ENCODE measurements around the gene IRF2BP2. TPM values are rescaled to one million over a fixed set of nuclear protein-coding genes. Genes with fewer than 3 reads are reported as not detected.

IRF2BP2 gene
- total RNA-seq, 4 donors from 2014 or later: 40.1 to 50.4 (median 47.4) TPM

DNA sequence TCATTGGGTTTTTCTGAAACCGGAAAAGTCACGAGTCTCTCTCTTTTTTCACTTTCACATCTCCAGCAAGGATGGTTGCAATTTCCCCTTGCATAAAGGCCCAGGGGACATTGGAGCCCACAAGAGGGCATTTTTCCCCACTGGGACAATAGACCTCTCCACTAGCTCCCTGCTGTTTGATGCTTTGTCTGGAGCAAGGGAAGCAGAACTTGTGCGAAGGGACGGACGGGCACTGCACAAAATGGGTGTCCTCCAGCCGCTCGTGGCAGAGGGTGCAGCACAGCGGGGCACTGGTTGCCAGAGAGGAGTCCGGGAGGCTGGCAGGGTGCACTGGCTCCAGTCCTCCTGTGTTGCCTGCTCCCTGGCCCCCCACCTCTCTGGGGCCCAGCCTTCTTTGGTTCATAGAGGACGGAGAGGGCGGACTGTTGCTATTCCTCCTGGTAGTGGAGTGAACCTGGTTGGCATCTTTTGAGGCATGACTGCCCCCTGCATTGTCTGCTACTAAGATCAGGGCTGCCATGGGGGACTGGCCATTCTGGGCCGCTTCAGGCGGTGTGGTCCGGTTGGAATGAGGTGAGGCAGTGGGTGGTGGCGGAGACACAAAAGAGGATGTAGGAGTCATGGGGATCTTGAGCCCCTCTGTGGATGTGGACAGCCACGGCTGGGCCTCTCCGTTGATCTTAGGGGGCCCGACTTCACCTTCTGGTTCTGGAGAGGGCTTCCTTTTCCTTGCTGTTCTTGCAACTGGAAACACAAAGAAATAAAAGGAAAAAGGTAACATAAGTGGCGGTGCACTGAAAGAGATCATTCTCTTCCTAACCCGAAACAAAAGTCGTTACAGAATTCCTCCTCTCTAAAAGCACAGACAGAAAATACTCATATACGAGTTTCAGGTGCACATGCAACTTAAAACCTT is 2.6 kb downstream of the IRF2BP2 start:
- TF ChIP-seq, protein P1, sequence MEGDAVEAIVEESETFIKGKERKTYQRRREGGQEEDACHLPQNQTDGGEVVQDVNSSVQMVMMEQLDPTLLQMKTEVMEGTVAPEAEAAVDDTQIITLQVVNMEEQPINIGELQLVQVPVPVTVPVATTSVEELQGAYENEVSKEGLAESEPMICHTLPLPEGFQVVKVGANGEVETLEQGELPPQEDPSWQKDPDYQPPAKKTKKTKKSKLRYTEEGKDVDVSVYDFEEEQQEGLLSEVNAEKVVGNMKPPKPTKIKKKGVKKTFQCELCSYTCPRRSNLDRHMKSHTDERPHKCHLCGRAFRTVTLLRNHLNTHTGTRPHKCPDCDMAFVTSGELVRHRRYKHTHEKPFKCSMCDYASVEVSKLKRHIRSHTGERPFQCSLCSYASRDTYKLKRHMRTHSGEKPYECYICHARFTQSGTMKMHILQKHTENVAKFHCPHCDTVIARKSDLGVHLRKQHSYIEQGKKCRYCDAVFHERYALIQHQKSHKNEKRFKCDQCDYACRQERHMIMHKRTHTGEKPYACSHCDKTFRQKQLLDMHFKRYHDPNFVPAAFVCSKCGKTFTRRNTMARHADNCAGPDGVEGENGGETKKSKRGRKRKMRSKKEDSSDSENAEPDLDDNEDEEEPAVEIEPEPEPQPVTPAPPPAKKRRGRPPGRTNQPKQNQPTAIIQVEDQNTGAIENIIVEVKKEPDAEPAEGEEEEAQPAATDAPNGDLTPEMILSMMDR (IDR thresholded peaks at IDR 0.05; ENCODE audit: low read depth): no peak

DNA sequence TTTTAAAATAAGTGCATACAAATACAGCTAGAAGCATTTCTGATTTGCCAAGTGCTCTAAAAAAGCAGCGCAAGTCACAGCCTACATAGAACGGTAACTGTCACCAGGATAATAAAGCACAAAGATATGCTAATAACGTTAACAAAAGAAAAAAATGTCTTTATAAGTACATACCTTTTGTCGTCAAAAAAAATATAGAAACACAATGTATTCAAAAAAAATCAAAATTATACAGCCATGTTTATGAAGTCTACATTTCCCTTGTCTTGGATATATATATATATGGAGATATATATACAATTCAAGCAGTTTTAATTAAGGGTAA is 3.2 kb downstream of the IRF2BP2 start:
- TF ChIP-seq, protein P1 (IDR thresholded peaks at IDR 0.05; ENCODE audit: low read depth): no peak

DNA sequence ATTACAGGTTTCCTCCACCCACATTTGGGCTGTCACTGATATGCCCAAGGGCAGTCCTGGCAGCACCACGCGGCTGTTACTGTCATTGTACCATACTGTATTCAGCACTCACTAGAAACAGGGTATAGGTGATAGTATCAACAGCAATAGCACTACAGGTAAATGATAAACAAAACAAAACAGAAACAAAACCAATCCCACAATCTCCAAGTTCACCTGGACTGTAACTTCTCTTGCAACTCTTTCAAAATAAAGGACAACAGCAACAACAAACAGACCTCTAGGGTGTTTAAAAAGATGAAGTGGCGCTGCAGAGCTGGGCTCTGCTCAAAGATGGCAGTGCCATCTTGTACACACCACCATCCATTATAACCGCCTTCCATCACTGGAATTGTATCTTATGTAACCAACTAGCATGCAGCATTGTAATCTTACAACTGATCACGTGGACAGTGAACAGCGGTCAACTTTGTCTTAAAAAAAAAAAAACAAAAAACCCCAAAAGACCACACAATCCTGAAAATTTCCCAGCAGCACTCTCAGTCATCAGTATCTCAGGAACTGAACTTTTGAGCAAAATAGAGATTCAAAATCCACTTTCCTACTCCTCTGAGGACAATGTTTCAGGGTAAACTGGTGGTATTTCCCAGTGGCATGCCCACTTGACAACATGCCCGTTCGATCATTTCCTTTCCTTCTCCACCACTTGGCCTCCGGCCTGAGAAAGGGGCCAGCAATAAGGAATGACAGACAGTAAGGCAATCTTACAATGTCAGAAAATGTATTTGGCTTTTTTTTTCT is 3.8 kb downstream of the IRF2BP2 start:
- TF ChIP-seq, protein P1 (IDR thresholded peaks at IDR 0.05; ENCODE audit: low read depth): no peak

DNA sequence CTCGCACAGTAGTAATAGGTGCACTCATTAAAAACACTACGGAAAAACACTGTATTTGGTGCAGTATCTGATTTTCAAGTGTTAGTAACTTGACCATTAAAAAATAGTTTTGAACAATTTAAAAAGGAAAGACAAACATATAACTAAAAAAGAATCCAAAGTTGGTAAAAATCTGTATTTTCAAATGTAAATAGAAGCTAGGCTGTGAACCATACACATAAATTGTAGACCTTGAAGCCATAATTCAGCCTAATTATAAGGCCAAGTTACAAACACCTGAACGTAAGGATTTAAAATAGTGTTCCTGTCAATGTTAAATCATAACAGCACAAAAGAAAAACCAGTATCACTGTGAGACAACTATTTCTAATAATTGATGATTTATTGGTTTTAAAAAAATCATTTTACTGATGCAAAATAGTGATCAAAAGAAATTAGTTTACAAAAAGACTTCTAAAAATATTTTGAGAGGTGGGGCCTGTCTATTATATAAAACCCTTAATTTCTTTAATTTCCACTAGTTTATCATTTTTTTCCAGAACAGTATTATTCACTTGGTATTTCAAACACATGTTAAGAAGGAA is 4.5 kb downstream of the IRF2BP2 start:
- TF ChIP-seq, protein P1 (IDR thresholded peaks at IDR 0.05; ENCODE audit: low read depth): no peak

- TF ChIP-seq, protein P1 (IDR thresholded peaks at IDR 0.05; ENCODE audit: low read depth): no peak
These were observed 5.2 kb downstream of the IRF2BP2 start for GRCh38 chr1:234604495-234605398.

DNA sequence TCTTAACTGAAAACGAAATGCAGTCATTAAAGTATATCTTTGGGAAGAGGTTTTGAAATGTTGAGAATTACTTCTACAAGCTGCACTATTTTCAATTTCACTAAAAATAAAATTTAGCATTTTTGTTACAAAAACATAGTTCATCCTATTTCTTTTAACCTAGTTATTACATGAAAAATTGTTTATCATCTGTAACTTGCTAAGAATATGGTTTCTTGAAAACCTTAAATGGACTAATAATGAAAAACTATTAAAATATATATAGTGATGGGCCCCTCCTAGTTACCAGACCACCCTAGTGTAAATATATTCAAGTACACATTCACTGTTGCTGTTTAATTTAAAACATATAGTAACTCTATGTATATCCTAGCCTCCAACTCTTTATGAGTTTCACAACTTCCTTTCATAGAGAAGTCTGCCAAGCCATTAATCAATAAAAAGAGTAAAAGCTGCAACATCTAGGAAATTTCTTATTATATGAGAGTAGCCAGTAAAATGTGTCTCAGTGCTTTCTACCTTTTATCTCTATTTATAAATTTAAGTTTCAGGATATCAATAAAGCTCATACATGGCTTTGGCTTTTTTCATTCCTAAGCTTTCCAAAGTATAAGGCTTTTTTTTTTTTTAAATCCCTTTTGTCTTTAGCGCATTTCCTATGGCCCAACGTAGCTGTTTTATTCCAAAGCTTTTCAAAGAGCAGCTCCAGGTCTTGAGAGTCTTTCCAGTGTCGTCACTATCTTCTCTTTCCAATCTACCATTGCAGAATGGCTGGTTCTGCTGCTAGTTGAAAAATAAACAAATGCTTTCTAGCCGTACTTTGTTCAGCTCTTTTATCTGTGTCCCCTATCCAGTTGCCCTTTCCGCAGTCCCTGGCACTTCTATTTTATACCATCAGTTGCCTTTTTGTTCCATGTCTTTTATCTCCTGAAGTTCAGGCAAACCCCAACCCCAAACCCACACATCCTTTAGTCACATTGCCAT is 6.5 kb downstream of the IRF2BP2 start:
- TF ChIP-seq, protein P1 (IDR thresholded peaks at IDR 0.05; ENCODE audit: low read depth): no peak
